HG02884 (cell line): ENCODE results near the gene ST8SIA5.

ENCODE experiments used
- ATAC-seq: cut with Tn5 transposase; IDR thresholded peaks from one replicate; pipeline ENCODE4 v1.9.1; 2021; ENCODE audit warnings: mild to moderate bottlenecking, moderate library complexity; ENCODE audit not compliant: unreplicated experiment

ST8SIA5 gene

DNA sequence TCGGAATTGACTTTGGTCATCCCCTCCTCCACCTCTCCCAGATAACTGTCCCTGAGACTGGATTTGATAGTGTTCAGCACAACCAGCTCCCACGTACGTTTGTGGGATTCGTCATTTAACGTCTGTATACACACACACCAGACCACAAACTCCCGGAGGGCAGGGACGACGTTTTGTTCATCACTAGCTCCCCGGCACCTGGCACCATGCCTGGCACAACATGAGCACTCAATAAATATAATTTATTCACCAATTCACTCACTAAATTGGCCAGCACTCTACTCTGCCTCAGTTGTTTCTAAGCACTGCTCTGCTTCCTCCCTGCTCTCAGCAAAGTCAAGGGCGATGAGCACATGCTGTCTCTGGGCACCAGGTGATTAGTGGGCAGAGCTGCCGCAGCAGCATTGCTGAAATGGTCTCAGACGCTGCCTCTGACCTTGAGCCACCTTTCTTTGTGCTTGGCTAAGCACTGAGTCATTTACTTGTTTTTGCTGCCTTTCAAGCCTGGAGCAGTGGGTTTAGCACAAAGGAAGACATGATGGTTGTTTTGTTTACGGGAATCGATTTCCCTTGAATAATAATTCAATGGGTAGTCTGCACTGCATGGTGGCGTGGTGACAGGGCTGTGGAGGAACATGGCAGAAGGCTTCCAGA lies 80.5 kb downstream of the ST8SIA5 start:
- ATAC-seq: no peak

GRCh38 chr18:46675112-46675511 lies 81.7 kb downstream of the ST8SIA5 start:
- ATAC-seq: no peak

GRCh38 chr18:46672062-46672970 lies 84.5 kb downstream of the ST8SIA5 start:
- no peak for ATAC-seq

- ATAC-seq: no peak
These were observed 88.2 kb downstream of the ST8SIA5 start for GRCh38 chr18:46668694-46669093.

DNA sequence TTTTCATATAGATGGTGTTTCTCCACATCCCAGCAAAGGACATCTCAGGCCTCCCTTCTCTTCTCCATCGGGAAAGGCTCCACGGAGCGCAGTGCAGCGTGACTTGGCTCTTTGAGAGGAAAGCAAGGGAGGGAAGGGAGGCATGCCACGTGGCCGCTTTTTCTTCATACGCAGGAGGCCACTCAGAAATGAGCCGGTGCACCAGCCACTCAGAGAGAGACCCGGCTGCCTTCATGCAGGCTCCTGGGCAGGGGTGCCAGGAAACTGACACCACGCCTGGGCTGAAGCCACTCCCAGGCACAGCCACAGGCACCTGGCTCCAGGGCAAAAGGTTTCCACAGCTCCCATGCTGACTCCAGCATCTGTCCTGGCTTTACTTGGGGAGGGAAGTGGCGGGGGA lies 88.7 kb downstream of the ST8SIA5 start:
- ATAC-seq: no peak

- ATAC-seq: no peak
These were observed 93.3 kb downstream of the ST8SIA5 start for GRCh38 chr18:46663539-46663938.

GRCh38 chr18:46660957-46661749 lies 95.7 kb downstream of the ST8SIA5 start:
- no peak for ATAC-seq

DNA sequence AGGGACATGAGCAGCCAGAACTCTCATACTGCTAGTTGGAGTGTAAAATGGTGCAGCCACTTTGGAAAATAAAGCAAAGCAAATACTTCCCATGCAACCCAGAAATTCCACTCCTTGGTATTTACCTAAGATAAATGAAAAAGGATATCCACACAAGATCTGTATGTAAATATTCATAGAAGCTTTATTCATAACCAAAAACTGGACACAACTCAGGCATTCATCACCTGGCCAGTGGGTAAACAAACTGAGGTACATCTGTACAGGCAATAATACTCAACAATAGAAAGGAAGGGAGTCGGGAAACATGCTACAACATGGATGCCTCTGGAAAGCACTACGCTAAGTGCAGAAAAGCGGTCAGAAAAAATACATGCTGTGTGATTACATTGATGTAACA lies 97.4 kb downstream of the ST8SIA5 start:
- no peak for ATAC-seq

DNA sequence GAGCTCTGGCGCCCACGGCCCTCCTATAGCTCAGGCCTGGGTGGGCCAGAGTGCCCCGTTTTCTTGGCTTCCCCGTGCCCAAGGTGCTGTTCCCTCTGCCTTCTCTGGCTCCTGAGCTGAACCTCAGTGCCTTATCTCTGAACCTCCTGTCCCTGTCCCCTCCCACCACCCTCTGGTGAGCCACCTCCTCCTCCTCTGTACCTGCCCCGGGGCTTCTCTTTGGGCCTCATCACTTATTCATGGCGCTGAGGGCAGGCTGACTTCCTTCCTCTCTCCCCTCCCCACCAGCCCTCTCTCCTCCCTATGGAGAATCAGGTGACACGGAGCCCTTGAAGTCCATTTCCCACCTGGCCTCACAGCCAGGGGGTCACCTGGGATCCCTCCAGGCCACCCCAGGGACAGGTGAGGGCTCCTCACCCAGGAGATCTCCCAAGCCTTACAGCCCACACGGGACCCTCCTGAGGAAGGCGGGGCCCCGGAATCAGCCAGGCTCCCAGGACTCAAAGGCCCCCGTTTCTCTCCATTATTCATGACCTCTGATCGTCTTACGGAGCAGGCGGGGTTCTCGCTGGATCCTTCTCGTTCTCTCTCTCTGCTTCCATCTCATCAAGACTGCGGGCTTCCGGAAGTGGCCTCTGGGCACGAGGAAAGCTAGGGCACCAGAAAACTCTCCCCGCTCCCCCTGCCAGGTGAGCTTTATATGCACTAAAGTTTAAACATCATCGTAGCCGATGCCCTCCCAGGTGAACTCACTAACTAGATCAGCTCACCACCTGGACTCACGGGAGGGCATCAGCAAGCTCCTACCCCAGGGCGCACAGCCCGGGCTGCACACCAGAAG lies 99.5 kb downstream of the ST8SIA5 start, which contains the start of gene LOXHD1:
Gene LOXHD1 (minus strand): TSS at position 106 of the 841 bp plus-strand sequence. CDS start 187 bp downstream, outside the sequence.
- no peak for ATAC-seq

GRCh38 chr18:46656326-46657114 lies 100.3 kb downstream of the ST8SIA5 start:
- ATAC-seq: no peak

DNA sequence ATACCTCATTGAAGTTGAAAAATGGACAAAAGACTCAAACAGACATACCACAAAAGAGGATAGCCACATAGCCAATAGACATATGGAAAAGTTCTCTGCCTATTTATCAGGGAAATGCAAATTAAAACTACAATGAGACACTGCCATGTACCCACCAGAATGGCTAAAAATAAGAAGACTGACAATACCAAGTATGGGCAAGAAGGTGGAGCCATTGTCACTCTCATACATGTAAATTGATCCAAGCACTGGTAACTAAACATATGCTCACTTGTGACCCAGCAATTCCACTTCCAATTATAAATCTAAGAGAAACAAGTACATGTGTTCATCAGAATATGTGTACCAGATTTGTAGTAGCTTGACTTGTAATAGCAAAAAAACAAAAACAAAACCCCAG lies 104.5 kb downstream of the ST8SIA5 start:
- no peak for ATAC-seq

- no peak for ATAC-seq
These were observed 106.2 kb downstream of the ST8SIA5 start for GRCh38 chr18:46650681-46651080.

- no peak for ATAC-seq
These were observed 107.6 kb downstream of the ST8SIA5 start for GRCh38 chr18:46649071-46649862.

DNA sequence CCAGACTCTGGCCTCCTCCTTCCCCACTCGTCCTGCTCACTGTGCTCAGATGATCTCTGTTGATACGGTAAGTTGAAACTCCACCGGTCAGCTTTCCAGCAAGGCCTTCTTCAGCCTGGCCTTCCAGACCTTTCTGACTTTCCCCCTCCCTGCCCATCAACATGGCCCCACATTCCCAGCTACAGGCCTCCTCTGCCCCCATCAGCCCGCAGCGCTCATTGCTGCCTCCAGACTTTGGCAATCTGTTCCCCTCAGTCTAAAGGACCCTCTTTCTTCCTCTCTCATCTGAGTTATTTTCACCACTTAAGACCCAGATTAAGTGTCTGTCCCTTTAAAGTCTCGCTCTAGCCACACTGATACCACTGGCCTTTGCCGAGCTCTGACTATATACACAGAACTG lies 110.4 kb downstream of the ST8SIA5 start:
- ATAC-seq: no peak

GRCh38 chr18:46642561-46642960 lies 114.3 kb downstream of the ST8SIA5 start:
- ATAC-seq: no peak

DNA sequence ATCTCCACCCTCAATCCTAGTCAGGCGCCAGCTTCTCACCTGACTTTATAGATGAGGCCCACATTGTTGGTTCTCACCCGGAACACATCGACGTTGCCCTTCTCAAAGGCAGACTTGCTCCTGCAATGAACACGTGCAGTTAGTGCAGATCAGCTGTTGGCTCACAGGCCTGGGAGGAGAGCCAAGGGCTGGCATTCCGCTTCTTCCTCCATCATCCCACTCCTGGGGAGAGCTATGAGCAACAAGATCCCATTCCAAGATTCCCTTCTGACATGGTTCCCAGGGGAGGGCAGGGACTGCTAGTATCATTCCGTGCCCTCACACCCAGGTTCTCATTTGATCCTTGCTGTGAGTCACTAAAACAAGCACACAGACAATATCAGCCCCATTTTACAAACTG lies 114.9 kb downstream of the ST8SIA5 start:
- ATAC-seq: no peak

GRCh38 chr18:46639386-46639785 lies 117.5 kb downstream of the ST8SIA5 start:
- ATAC-seq: no peak

DNA sequence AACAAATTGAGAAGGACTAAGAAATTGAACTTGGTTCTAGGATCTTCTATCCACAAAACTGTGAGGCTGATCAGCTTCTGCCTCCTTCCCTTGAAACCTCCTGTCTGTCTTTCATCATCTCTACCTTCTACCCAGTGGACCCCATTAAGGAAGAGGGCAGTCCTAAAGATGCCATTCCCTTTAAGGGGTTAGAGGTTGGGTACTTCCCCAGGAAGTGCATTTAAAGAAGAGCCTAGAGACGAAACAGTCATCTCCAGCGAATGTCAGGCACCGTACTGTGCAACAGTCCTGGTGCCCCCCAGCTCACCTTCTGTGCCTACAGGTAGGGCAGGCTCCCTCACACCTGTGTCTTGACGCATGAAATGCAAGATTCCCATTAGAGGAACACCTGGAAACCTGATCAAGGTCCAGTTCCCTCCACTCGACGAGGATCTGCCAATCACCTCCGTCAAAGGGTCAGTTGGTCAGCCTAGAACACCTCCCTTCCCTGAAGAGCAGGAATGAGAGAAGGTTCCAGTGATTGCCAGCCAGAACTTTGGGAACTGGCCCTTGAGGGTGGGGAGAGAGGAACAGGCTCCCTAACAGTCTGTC lies 120.7 kb downstream of the ST8SIA5 start:
- ATAC-seq: no peak
